Globus pallidus (tissue), 1 donor: ENCODE data around the gene VAMP1.
"Not testable (repeated sequence)": the region's sequence is repeated elsewhere in the genome, so short reads cannot be mapped to it uniquely, and the experiment has no call there.

Source experiments
- DNase-seq: peaks from one replicate; pipeline ENCODE4 v3.0.0-alpha.2; 2015; ENCODE audit warnings: low spot score

Gene VAMP1

DNA sequence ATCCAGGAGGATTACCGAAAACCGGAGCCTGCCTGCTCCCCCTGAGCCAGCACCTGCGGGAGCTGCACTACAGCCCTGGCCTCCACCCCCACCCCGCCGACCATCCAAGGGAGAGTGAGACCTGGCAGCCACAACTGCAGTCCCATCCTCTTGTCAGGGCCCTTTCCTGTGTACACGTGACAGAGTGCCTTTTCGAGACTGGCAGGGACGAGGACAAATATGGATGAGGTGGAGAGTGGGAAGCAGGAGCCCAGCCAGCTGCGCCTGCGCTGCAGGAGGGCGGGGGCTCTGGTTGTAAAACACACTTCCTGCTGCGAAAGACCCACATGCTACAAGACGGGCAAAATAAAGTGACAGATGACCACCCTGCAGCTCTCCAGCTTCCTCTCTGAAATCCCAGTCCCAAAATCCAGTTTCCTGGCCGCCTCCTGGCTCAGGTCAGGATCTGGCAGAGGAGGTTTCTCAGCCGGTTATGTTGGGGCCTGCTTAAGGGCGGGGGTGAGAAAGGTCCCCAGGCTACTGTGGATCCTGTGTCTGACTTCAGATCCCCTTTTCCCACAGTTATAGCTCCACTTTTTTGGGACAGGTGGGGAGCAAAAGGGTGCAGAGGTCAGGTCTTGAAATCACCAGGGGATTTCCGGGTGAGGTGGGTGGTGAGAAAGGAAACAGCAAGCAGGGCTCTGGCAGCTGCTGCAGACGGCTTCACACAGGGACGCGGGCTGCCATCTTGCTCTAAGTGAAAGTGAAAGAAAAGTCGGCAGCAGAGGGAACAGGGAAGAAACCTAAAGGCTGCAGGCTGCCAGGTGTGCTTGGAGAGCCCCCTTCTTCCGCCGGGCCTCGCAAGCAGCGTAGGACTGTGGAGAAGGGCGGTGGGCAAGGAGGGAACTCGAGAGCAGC is 18.9 kb downstream of the VAMP1 start, which contains the start of gene TAPBPL:
Gene TAPBPL (plus strand): TSS at position 695 of the 897 bp plus-strand sequence. CDS start 207 bp downstream, outside the sequence.
- DNase-seq = peak; percentile 92

DNA sequence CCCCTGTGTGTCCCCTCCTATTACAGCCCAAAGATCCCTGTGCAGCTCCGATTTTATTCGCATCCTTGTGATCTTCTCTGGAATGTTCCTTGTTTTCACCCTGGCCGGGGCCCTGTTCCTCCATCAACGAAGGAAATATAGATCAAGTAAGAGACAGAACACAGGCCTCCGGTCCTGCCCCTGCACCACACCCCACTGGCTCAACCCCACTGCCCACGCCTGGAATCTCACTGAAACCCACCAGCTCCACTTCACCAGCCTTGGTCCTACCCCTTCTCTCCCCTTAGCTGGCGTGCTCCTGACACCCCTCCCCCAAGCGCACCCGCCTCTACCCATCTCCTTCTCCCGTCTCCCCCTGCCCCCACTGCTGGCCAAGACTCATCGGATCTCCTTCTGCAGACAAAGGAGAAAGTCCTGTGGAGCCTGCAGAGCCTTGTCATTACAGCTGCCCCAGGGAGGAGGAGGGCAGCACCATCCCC is 19.6 kb downstream of the VAMP1 start:
- no peak for DNase-seq

GRCh38 chr12:6450091-6450868 is 20.2 kb downstream of the VAMP1 start:
- no peak for DNase-seq

DNA sequence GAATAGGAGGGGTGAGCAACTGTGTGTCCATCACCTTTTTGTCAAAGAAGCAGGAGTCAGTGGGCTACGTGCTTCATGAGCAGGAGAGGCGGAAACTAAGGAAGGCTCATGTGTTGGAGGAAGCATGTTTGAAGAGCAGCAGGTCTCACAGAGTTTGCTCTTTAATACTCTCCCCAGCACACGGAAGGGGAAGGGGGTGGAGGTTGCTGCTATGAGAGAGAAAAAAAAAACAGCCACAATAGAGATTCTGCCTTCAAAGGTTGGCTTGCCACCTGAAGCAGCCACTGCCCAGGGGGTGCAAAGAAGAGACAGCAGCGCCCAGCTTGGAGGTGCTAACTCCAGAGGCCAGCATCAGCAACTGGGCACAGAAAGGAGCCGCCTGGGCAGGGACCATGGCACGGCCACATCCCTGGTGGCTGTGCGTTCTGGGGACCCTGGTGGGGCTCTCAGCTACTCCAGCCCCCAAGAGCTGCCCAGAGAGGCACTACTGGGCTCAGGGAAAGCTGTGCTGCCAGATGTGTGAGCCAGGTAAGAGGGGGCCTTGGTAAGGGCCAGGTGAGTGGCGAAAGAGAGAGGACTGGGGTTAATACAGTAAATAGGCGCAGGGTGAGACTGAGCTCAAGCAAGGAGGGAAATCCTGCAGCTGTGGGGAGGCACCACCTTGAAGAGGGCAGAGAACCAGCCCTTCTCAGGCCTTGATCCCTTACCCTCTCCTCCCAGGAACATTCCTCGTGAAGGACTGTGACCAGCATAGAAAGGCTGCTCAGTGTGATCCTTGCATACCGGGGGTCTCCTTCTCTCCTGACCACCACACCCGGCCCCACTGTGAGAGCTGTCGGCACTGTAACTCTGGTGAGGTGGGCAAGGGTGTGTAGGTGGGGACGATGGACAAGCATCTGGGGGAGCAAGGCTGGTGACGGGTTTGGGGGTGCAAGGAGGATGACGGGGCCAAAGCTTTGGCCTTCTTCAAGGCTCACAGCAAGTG is 25.5 kb downstream of the VAMP1 start, which contains the start of gene CD27:
Gene CD27 (plus strand): TSS at position 252 of the 985 bp plus-strand sequence. CDS start 141 bp downstream, at position 393.
- DNase-seq = no peak

DNA sequence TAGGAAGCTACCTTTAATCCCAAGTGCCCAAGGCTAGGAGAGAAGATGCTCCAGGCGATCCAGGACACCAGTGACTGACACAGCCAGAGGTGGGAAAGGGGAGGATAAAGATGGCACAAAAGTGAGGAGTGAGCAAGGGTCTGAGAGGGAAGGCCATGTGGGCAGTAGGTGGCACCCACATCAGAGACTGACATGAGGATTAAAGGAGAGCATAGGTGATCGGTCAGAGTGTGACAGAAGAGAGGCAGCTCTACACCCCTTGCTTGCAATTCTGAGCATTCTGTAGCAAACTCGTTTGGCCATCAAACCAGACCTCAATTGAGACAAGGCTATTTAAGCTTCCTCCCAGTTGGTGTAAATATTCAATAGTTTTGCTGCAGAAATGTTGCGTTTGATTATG is 26.4 kb downstream of the VAMP1 start:
- DNase-seq = no peak

DNA sequence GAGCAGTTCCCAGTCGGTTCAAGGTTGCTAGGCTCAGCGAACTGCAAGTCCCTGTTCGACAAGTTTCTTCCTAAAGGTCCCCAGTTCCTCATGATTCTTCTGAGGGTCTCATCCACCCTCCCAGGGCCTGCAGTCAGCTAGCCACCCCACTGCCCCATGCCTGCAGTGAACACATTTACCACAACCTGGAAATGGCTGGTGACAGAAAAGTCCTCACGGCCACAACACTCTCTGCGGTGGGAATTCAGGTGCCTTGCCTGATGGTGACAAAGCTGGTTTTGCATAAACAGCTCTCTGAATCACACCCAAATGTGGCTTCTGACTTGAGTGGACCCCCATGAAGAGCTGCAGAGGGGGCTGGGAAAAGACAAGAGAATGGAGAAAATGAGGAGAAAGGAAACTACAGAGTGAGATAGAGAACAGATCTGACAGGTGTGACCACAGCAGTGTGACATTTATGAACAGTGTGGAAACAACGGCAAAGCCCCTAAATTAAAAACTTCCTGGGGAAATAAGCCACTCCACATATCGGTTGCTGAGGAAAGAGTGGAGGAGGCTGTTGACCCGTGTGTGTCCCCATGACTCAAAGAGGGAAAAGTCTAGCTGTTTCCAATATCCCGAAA is 27.0 kb downstream of the VAMP1 start:
- no peak for DNase-seq

- no peak for DNase-seq
These were observed 27.6 kb downstream of the VAMP1 start for GRCh38 chr12:6442836-6443235.

DNA sequence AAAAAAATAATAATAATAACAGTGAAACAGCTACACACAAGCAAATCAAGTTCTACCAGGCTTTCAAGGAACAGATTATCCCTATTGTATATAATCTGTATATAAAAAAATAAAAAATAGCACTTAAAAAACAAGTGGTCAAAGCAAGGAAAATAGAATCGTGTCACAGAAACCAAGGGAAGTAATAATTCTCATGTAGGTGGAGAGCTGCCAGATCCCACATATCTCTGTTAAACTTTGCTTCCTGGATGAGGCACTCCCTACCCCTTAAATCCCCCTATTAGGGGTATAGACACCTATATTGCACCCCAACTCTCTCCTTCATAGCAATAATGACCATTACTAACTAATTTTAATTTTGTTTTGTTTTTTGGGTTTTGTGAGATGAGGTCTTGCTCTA is 30.1 kb downstream of the VAMP1 start:
- no peak for DNase-seq

- DNase-seq = no peak
These were observed 32.1 kb downstream of the VAMP1 start for GRCh38 chr12:6438345-6438744.

- DNase-seq = no peak
These were observed 32.9 kb downstream of the VAMP1 start for GRCh38 chr12:6437586-6437985.

- DNase-seq = no peak
These were observed 34.3 kb downstream of the VAMP1 start for GRCh38 chr12:6435961-6436715.

DNA sequence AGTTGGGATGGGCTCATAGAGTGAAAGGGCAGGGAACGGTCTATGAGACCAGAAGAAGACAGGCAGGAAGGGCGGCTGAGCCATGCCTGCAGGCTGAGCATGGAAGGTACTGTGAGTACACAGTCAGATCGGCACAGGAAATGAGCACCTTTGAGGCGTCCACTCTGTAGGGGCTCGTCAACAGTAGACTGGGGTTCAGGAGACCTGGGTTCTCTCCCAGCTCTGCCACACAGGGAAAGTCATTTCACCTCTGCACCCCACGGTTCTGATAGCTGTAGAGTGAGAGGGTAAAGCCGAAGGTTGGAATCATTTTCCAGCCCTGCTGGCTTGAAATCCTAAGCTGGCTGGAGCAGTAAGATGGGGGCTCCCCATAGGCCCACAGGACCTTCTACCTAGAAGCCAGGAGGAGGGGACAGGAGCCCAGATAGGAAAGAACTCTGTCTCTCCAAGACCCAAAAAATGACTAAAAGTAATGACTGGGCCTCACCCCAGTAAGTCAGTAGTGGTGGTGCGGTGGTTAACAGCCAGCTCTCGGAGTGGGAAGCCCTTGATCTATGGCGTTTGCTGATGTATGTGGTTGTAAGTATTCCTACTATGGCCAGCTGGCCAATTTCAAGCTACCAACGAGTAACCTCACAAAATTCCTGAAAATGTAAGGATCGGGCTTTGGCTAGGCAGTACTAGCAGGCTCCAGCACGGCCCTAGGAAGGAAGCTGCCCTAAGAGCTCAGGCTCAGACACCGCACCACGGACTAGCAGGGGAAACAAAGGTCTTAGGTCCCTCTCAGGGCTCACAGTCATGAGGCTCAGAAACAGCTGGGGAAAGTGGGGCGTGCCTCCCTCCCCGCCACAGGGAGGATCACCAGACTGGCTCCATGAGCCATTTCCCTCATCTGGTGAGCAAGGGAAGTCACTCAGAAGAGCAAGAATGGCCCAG is 36.0 kb downstream of the VAMP1 start:
- DNase-seq = no peak

DNA sequence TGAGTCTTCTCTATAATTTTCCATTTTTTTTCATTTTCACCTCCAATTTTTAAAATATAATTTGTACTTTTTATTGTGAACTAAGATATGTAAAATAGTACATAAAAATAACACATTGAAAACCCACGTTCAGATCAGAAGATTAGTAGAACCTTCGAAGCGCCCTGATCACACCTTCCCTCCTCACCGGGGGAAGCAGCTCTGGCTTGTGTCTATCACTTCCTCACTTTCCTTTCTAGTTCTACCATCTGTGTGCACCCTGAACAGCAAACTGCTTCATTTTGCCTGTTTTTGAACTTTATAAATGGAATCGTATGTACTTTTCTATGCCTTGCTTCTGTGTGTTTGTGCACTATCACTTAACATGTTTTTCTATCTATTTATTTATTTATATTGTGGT is 37.5 kb downstream of the VAMP1 start:
- no peak for DNase-seq

DNA sequence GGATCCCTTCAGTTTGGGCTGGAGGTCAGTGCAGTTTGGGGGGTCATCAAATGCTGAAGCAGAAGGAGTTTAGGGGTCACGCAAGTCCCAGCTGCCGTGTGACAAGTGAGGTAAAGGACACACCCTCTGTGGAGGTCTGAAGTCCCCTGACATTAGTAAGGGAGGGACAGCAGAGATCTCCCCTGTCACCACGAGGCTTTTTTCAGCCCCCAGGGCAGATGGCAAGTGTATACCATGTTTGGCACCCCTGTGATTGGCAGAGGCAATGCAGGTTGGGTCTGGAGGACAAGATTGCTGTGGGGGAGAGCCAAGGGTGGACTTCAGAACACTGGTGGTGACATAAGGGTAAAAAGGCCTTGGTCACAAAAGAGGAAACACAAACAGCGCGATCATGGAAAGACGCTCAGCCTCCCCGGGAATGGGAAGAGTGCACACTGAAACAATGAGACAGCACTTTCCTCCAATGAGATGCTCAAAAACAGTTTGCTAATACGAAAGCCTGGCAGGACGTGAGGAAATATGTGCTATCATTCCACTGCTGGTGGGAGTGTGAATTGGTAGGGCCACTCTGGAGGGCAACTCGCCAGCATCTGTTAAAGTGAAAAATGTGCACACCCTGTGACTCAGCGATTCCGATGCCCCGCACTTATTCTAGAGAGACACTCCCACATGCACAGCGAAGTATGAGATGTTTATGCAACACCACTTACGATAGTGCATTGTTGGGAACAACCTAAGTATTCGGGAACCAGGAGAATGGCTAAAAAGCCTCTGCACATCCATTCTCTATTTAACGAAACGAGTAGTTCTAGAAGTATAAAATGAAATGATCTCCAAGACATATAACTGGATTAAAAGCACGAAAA is 40.1 kb downstream of the VAMP1 start:
- DNase-seq = peak; percentile 58

DNA sequence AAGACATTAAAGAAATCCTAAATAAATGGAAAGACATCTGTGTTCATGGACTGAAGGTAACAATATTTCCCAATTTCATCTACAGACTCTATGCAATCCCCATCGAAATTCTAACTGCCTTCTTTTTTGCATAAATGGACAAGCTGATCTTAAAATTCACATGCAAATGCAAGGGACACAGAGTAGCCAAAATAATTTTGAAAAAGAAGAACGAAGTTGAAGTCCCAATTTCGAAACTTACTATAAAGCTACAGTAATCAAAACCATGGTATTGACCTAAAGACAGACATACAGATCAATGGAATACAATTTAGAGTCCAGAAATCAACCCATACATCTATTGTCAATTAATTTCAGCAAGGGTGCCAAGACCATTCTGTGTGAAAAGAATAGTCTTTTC is 42.2 kb downstream of the VAMP1 start:
- DNase-seq = no peak

DNA sequence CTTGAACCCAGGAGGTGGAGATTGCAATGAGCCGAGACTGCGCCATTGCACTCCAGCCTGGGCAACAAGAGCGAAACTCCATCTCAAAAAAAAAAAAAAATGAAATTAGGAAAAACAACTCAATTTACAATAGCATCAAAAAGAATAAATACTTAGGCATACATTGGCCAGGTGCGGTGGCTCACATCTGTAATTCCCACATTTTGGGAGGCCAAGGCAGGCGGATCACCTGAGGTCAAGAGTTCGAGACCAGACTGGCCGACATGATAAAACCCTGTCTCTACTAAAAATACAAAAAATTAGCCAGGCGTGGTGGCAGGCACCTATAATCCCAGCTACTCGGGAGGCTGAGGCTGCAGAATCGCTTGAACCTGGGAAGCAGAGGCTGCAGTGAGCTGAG is 42.7 kb downstream of the VAMP1 start:
- not testable (repeated sequence) for DNase-seq

DNA sequence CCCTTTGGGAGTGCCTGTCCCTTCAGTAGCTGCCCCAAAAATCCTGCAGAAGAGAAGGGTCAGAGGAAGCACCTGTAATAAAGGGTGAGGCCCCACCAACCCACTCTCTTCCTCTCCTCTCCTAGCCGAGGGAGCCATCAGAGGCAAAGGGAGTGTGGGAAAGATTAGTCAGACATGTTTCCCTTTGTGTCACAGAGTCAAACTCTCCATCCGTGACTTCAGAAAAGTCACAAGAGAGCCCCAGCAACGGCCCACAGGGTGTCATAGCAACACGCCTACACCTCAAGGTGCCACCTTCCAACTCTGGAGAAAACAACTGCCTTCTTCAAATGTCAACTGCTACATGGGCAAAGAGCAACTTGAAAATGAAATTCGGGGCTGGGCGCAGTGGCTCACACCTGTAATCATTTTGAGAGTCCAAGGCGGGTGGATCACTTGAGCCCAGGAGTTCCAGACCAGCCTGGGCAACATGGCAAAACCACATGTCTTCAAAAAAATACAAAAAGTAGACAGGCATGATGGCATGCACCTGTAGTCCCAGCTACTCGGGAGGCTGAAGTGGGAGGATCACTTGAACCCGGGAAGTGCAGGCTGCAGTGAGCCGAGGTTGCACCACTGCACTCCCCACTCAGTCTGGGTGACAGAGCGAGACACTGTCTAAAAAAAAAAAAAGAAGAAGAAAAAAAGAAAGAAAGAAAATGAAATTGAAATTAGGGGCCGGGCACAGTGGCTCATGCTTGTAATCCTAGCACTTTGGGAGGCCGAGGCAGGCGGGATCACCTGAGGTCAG is 43.4 kb downstream of the VAMP1 start:
- DNase-seq = no peak
